Measurements from ENCODE around the gene CDH16.

DNA sequence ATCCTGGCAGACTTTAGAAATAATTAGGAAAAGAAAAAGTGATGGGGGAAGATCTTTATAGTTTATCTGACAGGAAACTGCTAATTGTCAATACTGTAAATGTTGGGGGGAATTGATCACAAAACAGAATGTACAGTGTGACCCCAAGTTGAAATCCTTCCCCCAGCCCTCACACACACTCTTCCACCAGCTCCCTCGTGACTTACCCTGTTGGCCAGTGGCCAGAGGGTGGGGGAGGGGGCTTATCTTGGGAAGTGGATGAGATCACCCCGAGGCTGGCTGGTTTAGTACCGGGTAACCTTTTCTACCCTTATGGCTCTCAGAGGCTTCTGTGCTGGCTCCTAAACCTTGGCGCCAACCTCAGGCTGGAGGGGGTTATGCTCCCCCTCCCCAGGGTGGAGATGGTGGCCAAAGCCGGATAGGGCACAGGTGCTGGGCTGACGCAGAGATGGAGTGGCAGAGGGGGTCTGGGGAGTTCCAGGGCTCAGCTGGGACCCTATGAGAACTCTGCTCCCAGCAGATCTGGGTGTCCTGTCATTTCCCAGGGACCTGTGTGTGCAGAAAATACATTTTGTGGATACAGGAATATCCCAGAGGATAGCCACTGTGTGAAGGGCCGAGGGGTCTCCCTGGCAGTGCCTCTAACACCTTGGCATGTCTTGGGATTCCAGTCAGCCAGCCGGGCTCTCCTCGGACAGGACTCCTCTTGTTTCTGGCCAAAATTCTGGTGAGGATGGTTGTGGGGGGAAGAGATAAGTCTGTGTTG is 18.6 kb downstream of the CDH16 start:
- TF ChIP-seq, protein P1, sequence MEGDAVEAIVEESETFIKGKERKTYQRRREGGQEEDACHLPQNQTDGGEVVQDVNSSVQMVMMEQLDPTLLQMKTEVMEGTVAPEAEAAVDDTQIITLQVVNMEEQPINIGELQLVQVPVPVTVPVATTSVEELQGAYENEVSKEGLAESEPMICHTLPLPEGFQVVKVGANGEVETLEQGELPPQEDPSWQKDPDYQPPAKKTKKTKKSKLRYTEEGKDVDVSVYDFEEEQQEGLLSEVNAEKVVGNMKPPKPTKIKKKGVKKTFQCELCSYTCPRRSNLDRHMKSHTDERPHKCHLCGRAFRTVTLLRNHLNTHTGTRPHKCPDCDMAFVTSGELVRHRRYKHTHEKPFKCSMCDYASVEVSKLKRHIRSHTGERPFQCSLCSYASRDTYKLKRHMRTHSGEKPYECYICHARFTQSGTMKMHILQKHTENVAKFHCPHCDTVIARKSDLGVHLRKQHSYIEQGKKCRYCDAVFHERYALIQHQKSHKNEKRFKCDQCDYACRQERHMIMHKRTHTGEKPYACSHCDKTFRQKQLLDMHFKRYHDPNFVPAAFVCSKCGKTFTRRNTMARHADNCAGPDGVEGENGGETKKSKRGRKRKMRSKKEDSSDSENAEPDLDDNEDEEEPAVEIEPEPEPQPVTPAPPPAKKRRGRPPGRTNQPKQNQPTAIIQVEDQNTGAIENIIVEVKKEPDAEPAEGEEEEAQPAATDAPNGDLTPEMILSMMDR (IDR thresholded peaks at IDR 0.05; ENCODE audit: low read depth, low read length): no peak
- TF ChIP-seq EZH2phosphoT487 (IDR thresholded peaks at IDR 0.05; ENCODE audit: low read depth): no peak
